Measurements from ENCODE around the gene ASPG. TPM values are rescaled to one million over a fixed set of nuclear protein-coding genes. Genes with fewer than 3 reads are reported as not detected.
A peak's percentile ranks its signal among the peaks of the same experiment; 100 is the strongest.

The ASPG gene
- total RNA-seq, 1 donor from 2014 or later, result 0.82 TPM

DNA sequence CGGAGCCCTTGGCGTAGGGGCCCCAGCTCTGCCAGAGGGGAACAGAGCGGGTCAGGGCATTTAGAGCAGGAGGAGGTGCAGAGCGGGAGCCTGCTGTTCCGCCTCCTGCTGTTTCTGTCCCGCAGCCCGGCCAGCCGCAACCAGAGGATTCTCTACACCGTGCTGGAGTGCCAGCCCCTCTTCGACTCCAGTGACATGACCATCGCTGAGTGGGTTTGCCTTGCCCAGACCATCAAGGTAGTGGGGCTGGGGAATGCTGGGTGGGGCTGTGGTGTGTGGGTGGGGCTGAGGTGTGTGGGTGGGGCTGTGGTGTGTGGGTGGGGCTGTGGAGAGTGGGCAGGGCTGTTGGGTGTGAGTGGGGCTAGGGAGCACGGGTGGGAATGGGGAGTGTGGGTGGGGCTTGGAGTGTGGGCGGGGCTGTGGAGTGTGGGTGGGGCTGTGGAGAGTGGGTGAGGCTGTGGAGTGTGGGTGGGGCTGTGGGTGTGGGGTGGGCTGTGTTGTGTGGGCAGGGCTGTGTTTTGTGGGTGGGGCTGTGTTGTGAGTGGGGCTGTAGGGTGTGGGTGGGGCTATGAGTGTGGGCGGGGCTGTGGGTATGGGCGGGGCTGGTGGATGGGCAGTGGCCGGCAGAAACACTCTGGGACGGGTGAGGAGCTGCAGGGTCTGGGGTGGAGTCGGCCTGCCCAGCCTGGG lies 8.0 kb downstream of the ASPG start:
- no peak for DNase-seq

- DNase-seq, result no peak
These were observed 8.7 kb downstream of the ASPG start for GRCh38 chr14:104094056-104094708.

GRCh38 chr14:104094709-104095425 lies 9.4 kb downstream of the ASPG start:
- DNase-seq, result peak; percentile 67

DNA sequence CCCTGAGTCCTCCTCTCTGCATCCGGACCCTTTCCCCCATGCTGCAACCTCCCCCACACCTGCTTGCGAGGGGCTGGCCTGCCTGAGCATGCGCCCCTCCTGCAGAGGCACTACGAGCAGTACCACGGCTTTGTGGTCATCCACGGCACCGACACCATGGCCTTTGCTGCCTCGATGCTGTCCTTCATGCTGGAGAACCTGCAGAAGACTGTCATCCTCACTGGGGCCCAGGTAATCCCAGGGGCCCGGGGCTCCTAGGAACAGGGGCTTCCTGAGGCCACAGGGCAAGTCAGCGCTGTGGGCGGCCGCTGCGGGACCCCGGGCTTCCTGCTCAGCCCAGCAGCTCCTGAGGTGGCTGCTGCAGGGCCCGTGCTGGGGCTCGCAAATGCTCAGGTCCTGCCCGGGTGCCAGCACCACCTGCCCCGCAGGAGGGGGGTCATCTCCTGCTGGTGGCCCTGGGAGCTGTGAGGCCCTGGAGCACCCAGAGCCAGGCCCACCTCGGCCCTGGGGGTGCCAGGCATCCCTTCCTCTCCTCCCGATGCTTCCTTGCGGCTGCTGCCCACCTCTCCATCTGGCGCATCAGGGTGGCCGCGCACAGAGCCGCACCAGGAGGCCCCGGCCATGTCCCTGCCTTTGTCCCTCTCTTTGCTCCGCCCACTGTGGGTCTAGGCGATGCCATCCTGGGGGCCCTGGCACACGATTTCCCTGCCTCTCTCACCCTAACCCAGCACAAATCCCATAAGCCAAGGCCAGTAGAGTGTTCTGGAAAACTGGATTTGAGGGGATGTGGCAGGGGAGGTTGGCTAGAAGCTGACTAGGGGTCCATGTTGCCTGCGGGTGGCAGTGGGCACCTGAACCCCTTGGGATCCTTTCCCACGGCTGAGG lies 10.2 kb downstream of the ASPG start:
- DNase-seq, result no peak

DNA sequence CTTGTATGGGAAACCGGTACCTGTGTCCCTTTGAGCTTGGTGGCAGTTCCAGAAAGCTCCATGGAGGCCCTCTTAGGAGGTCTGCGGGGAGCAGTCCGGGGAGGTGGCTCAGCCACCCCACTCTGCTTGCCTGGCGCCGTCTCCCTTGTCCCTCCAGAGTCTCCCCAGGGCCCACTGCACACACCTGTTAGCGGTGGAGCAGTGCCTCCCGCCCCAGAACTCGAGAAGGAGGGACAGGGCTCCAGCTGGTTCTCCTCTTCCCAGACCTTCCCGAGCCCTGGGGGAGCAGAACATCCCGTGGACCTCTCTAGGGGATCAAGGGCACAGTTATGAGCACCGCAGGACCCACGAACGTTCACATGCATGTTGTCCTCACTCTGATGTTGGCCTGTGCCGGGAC lies 10.8 kb downstream of the ASPG start:
- no peak for DNase-seq

DNA sequence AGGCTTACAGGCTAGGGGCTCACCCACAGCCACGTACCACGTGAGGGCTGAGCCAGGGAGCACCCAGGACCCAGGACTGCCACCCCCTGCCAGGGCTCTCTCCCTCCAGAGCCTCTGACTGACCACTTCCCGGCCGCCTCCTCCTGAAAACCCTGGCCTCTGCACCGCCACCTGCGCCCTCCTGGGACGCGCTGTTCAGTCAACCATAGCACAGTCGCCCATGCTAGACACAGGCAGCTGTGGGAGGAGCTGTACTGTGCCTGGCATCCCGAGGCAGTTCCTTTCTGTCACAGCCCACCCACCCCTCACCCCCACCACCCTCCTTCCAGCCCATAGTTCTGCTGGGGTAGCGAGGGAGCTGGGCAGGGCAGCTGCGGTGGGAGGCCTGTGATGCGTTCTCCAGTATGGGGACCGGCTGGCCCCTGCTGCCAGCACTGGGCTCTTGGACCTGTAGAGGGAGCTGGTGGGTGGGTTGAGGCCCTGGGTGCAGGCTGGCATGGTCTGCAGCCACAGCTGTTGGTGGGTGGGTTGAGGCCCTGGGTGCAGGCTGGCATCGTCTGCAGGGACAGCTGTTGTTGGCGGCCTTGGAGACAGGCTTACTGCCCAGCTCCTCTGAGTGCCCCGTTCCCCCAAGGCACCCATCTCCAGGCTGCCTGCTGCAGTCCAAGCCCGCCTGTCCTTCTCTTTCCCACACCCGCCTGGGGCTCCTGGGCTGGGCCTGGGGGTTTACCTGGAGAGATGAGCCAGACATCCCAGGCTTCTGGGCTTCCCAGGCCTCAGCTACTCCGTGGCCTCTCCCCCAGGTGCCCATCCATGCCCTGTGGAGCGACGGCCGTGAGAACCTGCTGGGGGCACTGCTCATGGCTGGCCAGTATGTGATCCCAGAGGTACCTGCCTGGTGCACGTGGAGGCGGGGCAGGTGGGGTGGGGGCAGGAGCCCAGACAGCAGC lies 11.5 kb downstream of the ASPG start:
- peak; percentile 77 for DNase-seq

GRCh38 chr14:104098272-104099095 lies 13.0 kb downstream of the ASPG start:
- no peak for DNase-seq

DNA sequence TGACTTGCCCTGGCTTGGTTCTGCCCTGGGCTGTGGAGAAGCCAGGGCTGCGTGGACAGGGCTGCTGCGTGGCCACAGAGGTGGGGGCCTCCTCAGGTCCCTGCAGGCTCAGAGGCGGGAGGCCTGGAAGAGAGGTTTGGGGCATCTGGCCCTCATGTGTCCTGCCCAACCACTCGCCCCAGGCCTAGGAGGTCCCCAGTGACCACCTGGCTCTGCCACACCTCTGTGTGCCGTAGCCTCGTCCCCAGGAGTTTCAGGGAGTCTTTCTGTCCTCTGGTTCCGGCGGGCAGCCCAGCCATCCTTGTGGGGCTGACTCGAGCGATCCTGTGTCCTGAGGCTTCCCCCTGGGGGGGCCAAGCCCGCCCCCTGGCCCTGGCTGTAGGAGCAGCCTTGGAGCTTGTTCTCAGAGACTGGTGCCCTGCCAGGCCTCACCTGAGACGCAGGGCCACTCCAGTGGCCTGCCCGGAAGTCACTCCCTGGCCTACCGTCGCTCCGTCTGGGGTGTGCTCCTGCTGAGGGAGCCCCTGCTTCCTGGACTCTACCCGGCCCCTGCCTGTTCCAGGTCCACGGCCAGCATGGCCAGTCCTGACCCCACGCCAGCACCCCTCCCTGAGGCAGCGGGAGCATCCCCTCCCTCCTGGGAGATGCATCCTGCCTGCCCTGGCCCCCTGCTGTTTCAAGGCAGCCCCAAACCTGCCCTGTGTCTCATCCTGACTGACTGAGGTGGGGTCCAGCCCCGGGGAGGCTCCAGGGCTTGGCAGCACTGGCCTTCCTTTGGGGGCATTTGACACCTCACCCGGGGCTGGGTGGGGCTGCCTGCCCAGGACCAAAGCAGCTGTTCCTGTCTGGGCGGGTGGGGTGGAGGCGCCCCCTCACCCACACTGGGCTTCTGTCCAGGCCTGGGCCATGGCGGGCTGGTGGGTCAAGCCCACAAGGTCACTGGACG lies 13.9 kb downstream of the ASPG start:
- peak; percentile 37 for DNase-seq

GRCh38 chr14:104100171-104101085 lies 14.9 kb downstream of the ASPG start:
- no peak for DNase-seq

GRCh38 chr14:104101086-104101621 lies 15.7 kb downstream of the ASPG start:
- no peak for DNase-seq

DNA sequence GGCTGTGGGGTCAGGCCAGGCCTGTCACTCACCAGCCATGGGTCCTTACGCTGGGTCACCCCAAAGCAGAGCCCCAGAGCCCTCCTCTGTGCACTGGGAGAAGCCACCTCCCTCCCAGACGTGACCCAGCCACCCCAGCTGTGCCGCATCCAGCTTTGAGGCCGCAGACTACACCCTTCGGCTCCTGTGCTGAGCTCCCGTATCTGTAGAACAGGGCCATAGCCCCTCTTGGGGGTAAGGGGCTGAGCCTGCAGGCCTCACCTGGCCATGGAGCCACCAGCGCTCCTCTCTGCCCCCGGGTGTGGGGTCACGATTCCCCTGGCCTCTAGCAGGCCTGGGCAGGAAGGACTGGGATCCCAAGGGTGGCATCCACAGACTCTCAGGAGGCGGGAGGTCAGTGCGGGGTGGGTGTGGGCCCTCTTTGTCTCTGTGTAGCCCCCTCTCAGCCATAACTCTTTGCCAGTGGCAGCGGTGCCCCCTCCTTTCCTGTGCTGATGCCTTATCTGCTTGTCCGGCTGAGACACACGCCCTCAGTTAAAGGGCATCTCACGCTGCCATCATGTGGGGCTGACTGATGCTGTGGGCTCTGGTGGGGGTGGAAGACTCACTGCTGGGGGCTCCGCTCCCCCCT lies 16.3 kb downstream of the ASPG start:
- DNase-seq, result no peak

DNA sequence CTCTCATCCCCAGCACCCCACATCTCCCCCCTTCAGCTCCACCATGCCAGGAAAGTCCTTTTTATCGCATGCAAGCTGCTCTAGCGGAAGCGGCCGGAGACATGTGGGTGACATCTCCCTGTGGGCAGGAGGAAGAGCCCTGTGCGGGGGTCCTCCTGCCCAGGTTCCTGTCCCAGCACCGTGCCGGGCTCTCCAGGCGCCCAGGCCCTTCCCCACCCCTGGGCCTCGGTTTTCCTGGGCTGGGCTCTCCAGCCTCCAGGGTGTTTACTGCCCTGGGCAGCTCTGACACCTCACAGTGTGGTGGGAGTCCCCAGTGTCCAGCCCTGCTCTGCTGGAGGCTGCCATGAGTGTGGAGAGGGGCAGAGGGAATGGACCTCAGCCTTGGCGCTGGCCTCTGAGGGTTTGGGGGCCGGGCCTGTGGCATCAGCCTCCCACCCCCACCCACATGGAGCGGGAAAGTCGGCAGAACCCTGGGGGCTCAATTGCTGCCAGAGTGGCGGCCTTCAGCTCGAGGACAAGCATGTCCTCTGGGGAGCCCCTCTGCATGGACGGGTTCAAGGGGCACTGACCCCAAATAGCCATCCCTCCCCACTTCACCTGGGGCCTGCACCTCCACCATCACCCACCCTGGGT lies 16.9 kb downstream of the ASPG start:
- DNase-seq, result no peak

DNA sequence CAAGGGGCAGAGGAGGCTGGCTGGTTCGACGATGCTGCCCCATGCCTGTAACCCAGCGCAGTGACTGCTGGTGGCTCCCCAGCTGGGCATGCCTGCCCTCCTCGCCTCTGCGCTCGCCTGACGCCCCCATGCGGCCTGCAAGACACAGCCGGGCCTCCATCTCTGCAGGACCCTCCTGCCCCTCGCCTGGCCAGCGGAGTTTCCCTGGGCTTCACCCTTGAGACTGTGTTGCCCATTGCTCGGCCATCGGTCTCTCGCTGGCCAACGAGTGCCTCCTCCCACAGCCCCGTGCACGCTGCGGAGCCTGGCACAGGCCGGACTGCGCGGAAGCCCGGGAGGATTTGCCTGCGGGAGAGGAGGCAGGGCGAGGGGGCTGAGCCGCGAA lies 17.6 kb downstream of the ASPG start:
- DNase-seq, result no peak

GRCh38 chr14:104103446-104104075 lies 18.1 kb downstream of the ASPG start:
- no peak for DNase-seq

DNA sequence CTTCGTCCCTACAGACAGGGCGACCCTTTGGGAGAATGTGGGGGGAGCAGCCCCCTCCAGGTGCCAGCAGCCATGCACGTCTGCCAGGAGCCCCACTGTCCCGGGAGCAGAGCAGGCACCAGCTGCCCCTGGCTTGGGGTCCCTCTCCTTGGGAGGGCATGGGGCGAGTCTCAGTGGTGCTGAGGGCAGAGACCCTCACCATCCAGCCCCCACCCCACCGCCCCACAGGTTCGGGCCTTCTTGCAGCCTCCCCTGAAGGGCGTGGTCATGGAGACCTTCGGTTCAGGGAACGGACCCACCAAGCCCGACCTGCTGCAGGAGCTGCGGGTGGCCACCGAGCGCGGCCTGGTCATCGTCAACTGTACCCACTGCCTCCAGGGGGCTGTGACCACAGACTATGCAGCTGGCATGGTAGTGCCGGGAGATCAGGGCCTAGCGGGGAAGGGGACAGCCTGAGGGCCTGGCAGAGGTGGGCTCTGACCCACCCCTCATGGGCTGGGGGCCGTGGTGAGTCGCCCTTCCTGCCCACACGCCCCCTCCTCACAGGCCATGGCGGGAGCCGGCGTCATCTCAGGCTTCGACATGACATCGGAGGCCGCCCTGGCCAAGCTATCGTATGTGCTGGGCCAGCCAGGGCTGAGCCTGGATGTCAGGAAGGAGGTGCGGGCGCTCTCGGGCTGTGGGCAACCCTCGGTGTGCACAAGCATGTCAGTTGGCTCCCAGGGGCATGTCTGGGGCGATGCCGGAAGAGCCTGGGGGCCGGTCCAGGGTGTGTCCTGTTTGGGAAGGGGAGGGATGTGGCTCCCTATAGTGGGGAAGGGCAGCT lies 18.8 kb downstream of the ASPG start:
- DNase-seq, result no peak

Measured in tongue (tissue), 2 donors.